IMR-90 (cell line): ENCODE results near the gene CORO1A.

Source experiments
- CTCF ChIP-seq: conservative IDR thresholded peaks from 2 replicates; pipeline ENCODE4 v1.5.1; 2012; ENCODE audit warnings: mild to moderate bottlenecking, low read depth, low read length, improper control_type of control experiment
- ELK1 ChIP-seq: fragments of 150-350 bp; IDR thresholded peaks from 2 replicates; pipeline ENCODE4 v1.6.1; 2016; ENCODE audit warnings: low read depth, mild to moderate bottlenecking, low read length, moderate library complexity, borderline replicate concordance
- MXI1 ChIP-seq: IDR thresholded peaks from 2 replicates; pipeline ENCODE4 v1.6.1; 2012; ENCODE audit warnings: low read depth, mild to moderate bottlenecking, low read length, moderate library complexity, borderline replicate concordance
- NFE2L2 ChIP-seq: fragments of 150-350 bp; IDR thresholded peaks from 2 replicates; pipeline ENCODE4 v1.6.1; 2016; ENCODE audit warnings: low read depth, mild to moderate bottlenecking, low read length
- POLR2A ChIP-seq: IDR thresholded peaks from 2 replicates; pipeline ENCODE4 v1.6.1; 2012; ENCODE audit warnings: mild to moderate bottlenecking, low read depth, low read length
- USF2 ChIP-seq: fragments of 150-350 bp; IDR thresholded peaks from 2 replicates; pipeline ENCODE4 v1.6.1; 2017; ENCODE audit warnings: mild to moderate bottlenecking, antibody characterized with exemption, low read length, low read depth

- TF ChIP-seq CTCF (no peak), USF2 (no peak), NFE2L2 (no peak), POLR2A (no peak), ELK1 (no peak), MXI1 (no peak)
Measured at GRCh38 chr16:30145657-30146056, 37.7 kb upstream of the CORO1A start.
